DOHH2 (cell line): ENCODE data around the gene CSMD2.

ENCODE experiments used
- EZH2phosphoT487 ChIP-seq: fragments of 200-600 bp; sonication (generic); IDR thresholded peaks from 2 replicates; pipeline ENCODE4 v1.6.1; 2017; ENCODE audit warnings: borderline replicate concordance, mild to moderate bottlenecking, antibody characterized with exemption, low read length, moderate library complexity, mixed read lengths
- TF ChIP-seq, protein P1 (sequence below): fragments of 200-600 bp; sonication (generic); IDR thresholded peaks from one replicate; pipeline ENCODE4 v1.5.1; 2014; ENCODE audit warnings: antibody characterized with exemption, mild to moderate bottlenecking, low read depth, low read length; ENCODE audit not compliant: poor library complexity, severe bottlenecking

DNA sequence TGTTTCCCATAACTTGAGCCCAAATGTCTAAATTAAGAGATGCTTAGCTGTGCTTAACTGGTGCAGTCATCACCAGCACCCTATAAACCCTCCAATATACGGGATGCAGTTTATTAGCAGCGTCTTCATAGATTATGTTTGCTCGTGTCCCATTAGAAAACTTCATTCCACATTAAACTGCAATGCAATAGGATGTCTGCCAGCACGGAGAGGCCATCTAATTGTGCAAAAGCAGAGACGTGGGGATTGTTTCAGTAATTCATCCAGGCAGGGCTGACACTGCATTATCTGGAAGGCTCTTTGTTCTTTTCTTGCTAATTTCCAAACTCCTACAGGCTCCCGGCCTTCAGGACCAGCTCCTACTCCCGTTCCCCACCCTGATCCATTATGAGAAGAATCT, 89.5 kb downstream of the CSMD2 start:
- TF ChIP-seq, protein P1, sequence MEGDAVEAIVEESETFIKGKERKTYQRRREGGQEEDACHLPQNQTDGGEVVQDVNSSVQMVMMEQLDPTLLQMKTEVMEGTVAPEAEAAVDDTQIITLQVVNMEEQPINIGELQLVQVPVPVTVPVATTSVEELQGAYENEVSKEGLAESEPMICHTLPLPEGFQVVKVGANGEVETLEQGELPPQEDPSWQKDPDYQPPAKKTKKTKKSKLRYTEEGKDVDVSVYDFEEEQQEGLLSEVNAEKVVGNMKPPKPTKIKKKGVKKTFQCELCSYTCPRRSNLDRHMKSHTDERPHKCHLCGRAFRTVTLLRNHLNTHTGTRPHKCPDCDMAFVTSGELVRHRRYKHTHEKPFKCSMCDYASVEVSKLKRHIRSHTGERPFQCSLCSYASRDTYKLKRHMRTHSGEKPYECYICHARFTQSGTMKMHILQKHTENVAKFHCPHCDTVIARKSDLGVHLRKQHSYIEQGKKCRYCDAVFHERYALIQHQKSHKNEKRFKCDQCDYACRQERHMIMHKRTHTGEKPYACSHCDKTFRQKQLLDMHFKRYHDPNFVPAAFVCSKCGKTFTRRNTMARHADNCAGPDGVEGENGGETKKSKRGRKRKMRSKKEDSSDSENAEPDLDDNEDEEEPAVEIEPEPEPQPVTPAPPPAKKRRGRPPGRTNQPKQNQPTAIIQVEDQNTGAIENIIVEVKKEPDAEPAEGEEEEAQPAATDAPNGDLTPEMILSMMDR: no peak
- TF ChIP-seq EZH2phosphoT487: no peak
